ENCODE measurements around the gene LHX2. TPM values are rescaled to one million over a fixed set of nuclear protein-coding genes. Genes with fewer than 3 reads are reported as not detected.

The LHX2 gene
- total and polyA plus RNA-seq, 12 donors, result 0.06 to 0.37 (median 0.24) TPM; not detected in 9

GRCh38 chr9:124060844-124061605 lies 49.5 kb downstream of the LHX2 start:
- TF ChIP-seq CTCF (IDR thresholded peaks at IDR 0.05) (no peak), POLR2A (IDR thresholded peaks at IDR 0.05) (no peak)
- intact Hi-C loops (cut with DNase I), result no loop called here
- H3K36me3 ChIP-seq (replicated peaks in 1 of 2), result no peaks in the 10 kb centered on the region
- no peaks in the 10 kb centered on the region for H3K9me3 ChIP-seq (replicated peaks in 1 of 3)
- no peaks in the 10 kb centered on the region for H3K4me1 ChIP-seq (replicated peaks in 1 of 2)
- DNase-seq, result no peak
- H3K4me3 ChIP-seq, result no peak overlapping the region
- no peak overlapping the region for H3K27ac ChIP-seq
- WGBS, 4 donors, result 78 to 82% (median 81%) methylated on average over 20 to 21 of the region's 21 CpGs
- H3K27me3 ChIP-seq, result no peaks in the 10 kb centered on the region

GRCh38 chr9:124062172-124062571 lies 50.6 kb downstream of the LHX2 start:
- intact Hi-C loops (cut with DNase I), result no loop called here
- no peak for DNase-seq
- Histone ChIP-seq H3K4me1 (replicated peaks in 1 of 2) (no peaks in the 10 kb centered on the region), H3K4me3 (no peak overlapping the region), H3K27ac (no peak overlapping the region), H3K9me3 (replicated peaks in 1 of 3) (no peaks in the 10 kb centered on the region), H3K36me3 (replicated peaks in 1 of 2) (no peaks in the 10 kb centered on the region), H3K27me3 (no peaks in the 10 kb centered on the region)
- TF ChIP-seq CTCF (IDR thresholded peaks at IDR 0.05), result no peak
- TF ChIP-seq POLR2A (IDR thresholded peaks at IDR 0.05), result no peak
- WGBS, 4 donors, result 71 to 100% (median 90%) methylated on average over 2 of the region's 2 CpGs

- no peak for DNase-seq
- Histone ChIP-seq H3K36me3 (replicated peaks in 1 of 2) (no peaks in the 10 kb centered on the region), H3K9me3 (replicated peaks in 1 of 3) (no peaks in the 10 kb centered on the region), H3K27me3 (no peaks in the 10 kb centered on the region), H3K4me3 (no peak overlapping the region), H3K27ac (no peak overlapping the region), H3K4me1 (replicated peaks in 1 of 2) (no peaks in the 10 kb centered on the region)
- 82 to 89% (median 85%) methylated on average over 13 of the region's 13 CpGs for WGBS, 4 donors
- TF ChIP-seq POLR2A (IDR thresholded peaks at IDR 0.05), result no peak
- no peak for TF ChIP-seq CTCF (IDR thresholded peaks at IDR 0.05)
- intact Hi-C loops (cut with DNase I), result no loop called here
Measured at GRCh38 chr9:124066783-124067577, 55.4 kb downstream of the LHX2 start.

- TF ChIP-seq CTCF (IDR thresholded peaks at IDR 0.05), result no peak
- no peak for TF ChIP-seq POLR2A (IDR thresholded peaks at IDR 0.05)
- Histone ChIP-seq H3K36me3 (replicated peaks in 1 of 2) (no peaks in the 10 kb centered on the region), H3K4me1 (replicated peaks in 1 of 2) (no peaks in the 10 kb centered on the region), H3K27ac (no peak overlapping the region), H3K4me3 (no peak overlapping the region), H3K9me3 (replicated peaks in 1 of 3) (no peaks in the 10 kb centered on the region), H3K27me3 (peaks cover 3% of the 10 kb centered on the region)
- DNase-seq, result no peak
- intact Hi-C loops (cut with DNase I), result no loop called here
- 79 to 92% (median 88%) methylated on average over 3 of the region's 3 CpGs for WGBS, 4 donors
Measured at GRCh38 chr9:124068251-124068650, 56.7 kb downstream of the LHX2 start.

Data from adrenal gland (tissue), 12 donors.